ENCODE data around the gene BMP6. TPM values are rescaled to one million over a fixed set of nuclear protein-coding genes. Genes with fewer than 3 reads are reported as not detected.

Gene BMP6
- total and polyA plus RNA-seq, 2 of the 8 experiments (the other 6 are each of a cell fraction or from before 2014, with no cell fraction given) = 2.0 to 2.1 TPM

DNA sequence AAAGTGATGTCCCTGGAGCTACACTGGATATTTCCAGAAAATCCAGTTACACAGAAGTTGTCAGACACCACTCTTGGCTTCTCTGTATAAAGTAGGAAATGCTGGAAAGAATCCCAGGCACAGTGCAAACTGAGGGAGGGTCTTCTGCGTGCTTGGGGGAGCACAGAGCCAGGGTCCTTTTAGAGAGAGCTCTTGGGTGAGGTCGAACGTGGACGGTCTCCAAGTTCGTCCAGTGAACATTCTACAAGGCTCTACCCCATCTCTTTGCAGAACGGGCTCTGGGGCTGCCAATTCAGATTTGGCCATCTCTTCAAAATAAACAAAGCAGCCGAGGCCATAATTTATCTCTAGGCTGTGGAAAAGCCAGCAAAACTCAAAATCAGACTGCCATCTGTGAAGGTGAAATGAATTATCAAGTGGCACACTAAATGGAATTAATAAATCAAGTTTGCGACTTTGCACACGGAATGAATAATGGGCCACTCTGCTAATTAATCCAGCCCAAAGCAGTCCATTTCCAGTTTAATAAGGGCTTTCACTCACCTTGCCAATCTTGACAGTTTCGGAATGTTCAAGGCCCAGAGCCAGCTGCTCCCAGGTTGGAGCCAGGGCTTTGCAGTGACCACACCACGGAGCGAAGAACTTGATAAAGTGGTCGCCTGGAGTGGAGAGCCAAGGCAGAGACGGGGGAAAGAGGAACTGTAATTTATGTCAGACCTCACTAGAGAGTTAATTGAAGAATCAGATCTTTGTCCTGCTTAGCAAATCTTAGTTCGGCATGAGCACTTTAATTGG lies 165.4 kb downstream of the BMP6 start:
- Histone ChIP-seq H3K4me3 (ENCODE audit: extremely low read depth in 1 of 4, insufficient read depth in 2 of 4, low read depth in 3 of 4, low read length in 4 of 4) (no peak overlapping the region), H3K9me3 (ENCODE audit: insufficient read depth in 2 of 2, low read depth in 1 of 2, low read length in 1 of 2) (no peaks in the 10 kb centered on the region), H3K4me1 (replicated peaks in 1 of 4; ENCODE audit: control insufficient read depth in 3 of 4, insufficient read depth in 4 of 4, low read length in 3 of 4) (no peaks in the 10 kb centered on the region), H2AFZ (ENCODE audit: low read length) (no peak overlapping the region), H3K18ac (ENCODE audit: extremely low read depth, low read length) (no peak overlapping the region), H3K36me3 (ENCODE audit: control insufficient read depth in 2 of 4, insufficient read depth in 4 of 4, low read length in 3 of 4) (peaks cover 32 to 81% (median 72%) of the 10 kb centered on the region in 4 experiments), H4K5ac (ENCODE audit: insufficient read length, low read depth, low read length) (no peak overlapping the region), H2BK20ac (ENCODE audit: low read length) (no peak overlapping the region), H3K23me2 (ENCODE audit: low read depth, low read length) (no peaks in the 10 kb centered on the region), H2AK5ac (ENCODE audit: low read depth, low read length) (no peak overlapping the region), H2BK12ac (ENCODE audit: low read depth, low read length) (no peak overlapping the region), H2BK5ac (ENCODE audit: low read depth, low read length) (no peak overlapping the region), H3K79me2 (ENCODE audit: control insufficient read depth in 1 of 2, insufficient read depth in 2 of 2, low read length in 2 of 2) (no peaks in the 10 kb centered on the region), H3K9ac (replicated peaks in 1 of 4; ENCODE audit: extremely low read depth in 1 of 4, low read depth in 3 of 4, low read length in 3 of 4) (no peak overlapping the region), H3K4ac (replicated peaks; ENCODE audit: insufficient read length, low read depth, low read length) (no peak overlapping the region), H3K79me1 (ENCODE audit: low read depth, low read length) (no peaks in the 10 kb centered on the region), H4K91ac (replicated peaks; ENCODE audit: insufficient read length, low read length) (no peak overlapping the region), H3K23ac (ENCODE audit: insufficient read length) (no peak overlapping the region), H3K14ac (ENCODE audit: insufficient read length) (no peak overlapping the region), H4K20me1 (replicated peaks in 1 of 2; ENCODE audit: control insufficient read depth in 1 of 2, insufficient read depth in 2 of 2, low read length in 2 of 2) (peaks cover 4 to 5% of the 10 kb centered on the region in 2 experiments), H3K27me3 (replicated peaks in 1 of 4; ENCODE audit: control insufficient read depth in 3 of 4, extremely low read depth in 1 of 4, insufficient read depth in 3 of 4, low read length in 3 of 4) (no peaks in the 10 kb centered on the region), H3K4me2 (ENCODE audit: insufficient read depth in 1 of 2, low read depth in 2 of 2, low read length in 2 of 2) (no peak overlapping the region), H3K56ac (replicated peaks; ENCODE audit: insufficient read length, low read depth, low read length) (no peak overlapping the region), H2BK120ac (replicated peaks; ENCODE audit: low read depth, low read length) (no peak overlapping the region), H2BK15ac (ENCODE audit: low read length) (no peak overlapping the region), H4K8ac (ENCODE audit: extremely low read depth, insufficient read depth, low read length) (no peak overlapping the region; the same call in 1 of the 2 replicates), H3K27ac (ENCODE audit: low read depth, low read length) (no peak overlapping the region)
- no peak for TF ChIP-seq POLR2AphosphoS5 (IDR thresholded peaks at IDR 0.05; ENCODE audit: low read depth, low read length)
- TF ChIP-seq JUND (IDR thresholded peaks at IDR 0.05; ENCODE audit: low read length) = no peak
- no peak for TF ChIP-seq YY1 (IDR thresholded peaks at IDR 0.05; ENCODE audit: low read depth, low read length)
- TF ChIP-seq SP1 (IDR thresholded peaks at IDR 0.05; ENCODE audit: low read depth, low read length) = no peak
- TF ChIP-seq ASH2L (IDR thresholded peaks at IDR 0.05; ENCODE audit: low read length) = no peak
- no peak for TF ChIP-seq RBBP5 (IDR thresholded peaks at IDR 0.05; ENCODE audit: borderline replicate concordance, low read depth, low read length)
- TF ChIP-seq, protein P1, sequence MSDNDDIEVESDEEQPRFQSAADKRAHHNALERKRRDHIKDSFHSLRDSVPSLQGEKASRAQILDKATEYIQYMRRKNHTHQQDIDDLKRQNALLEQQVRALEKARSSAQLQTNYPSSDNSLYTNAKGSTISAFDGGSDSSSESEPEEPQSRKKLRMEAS (IDR thresholded peaks at IDR 0.05) = no peak
- no peak for TF ChIP-seq CHD2 (IDR thresholded peaks at IDR 0.05; ENCODE audit: low read length)
- no peak for TF ChIP-seq BCL11A (IDR thresholded peaks at IDR 0.05; ENCODE audit: low read depth in 2 of 2, low read length in 2 of 2)
- TF ChIP-seq CHD1 (IDR thresholded peaks at IDR 0.05; ENCODE audit: low read depth, low read length) = no peak
- no peak for DNase-seq (ENCODE audit: low read depth in 1 of 2, low spot score in 2 of 2)
- ChIA-PET POLR2A (ENCODE audit: partially characterized antibody) (no interaction called here), CTCF (ENCODE audit: partially characterized antibody) (interaction anchor here (1.0 to 1.1 kb wide), 2 partner anchors 11 to 16 kb away, joined by 3 read pairs; no protein-coding TSS in a partner anchor)
- FAIRE-seq = no peak
- 83% methylated on average over 15 of the region's 15 CpGs; no CpG with 5 or more reads in 1 of the 2 experiments for WGBS, 2 experiments (ENCODE audit: extremely low coverage in 1 of 2, insufficient coverage in 1 of 2, insufficient read length in 1 of 2, insufficient replicate concordance in 2 of 2, low coverage in 1 of 2, low lambda C conversion rate in 2 of 2, missing lambda C conversion rate in 1 of 2)

Data from H1 (cell line).